Transverse colon (tissue), 4 donors: ENCODE data around the gene MYO5B. TPM values are rescaled to one million over a fixed set of nuclear protein-coding genes. Genes with fewer than 3 reads are reported as not detected.
A peak's percentile ranks its signal among the peaks of the same experiment; 100 is the strongest.

Source experiments
- DNase-seq: peaks from one replicate; pipeline ENCODE4 v3.0.0-alpha.2; 2019
- H3K27ac ChIP-seq, 4 donors: fragments of 200-600 bp; sonication (generic); 2 replicates each; pipeline ENCODE4 v1.5.1; 2016 to 2018; ENCODE audit warnings: inconsistent platforms in 4 of 4
- H3K27me3 ChIP-seq: fragments of 200-600 bp; sonication (generic); 2 replicates; pipeline ENCODE4 v1.5.1; 2017; ENCODE audit warnings: inconsistent platforms
- H3K36me3 ChIP-seq, 4 donors: fragments of 200-600 bp; sonication (generic); 2 replicates each; pipeline ENCODE4 v1.5.1; 2017 to 2019; ENCODE audit warnings: inconsistent platforms in 4 of 4
- H3K4me1 ChIP-seq, 4 donors: fragments of 200-600 bp; sonication (generic); 2 replicates each; pipeline ENCODE4 v1.5.1; 2017 to 2020; ENCODE audit warnings: inconsistent platforms in 4 of 4
- H3K4me3 ChIP-seq, 4 donors: fragments of 200-600 bp; sonication (generic); 1 replicate in 1 of 4; 2 replicates in 3 of 4; pipeline versions ENCODE4 v1.5.1 to v1.6.1; 2017 to 2019; ENCODE audit warnings: inconsistent platforms in 4 of 4
- H3K9me3 ChIP-seq, 2 donors: fragments of 200-600 bp; sonication (generic); 2 replicates each; pipeline ENCODE4 v1.5.1; 2017 to 2019; ENCODE audit warnings: inconsistent platforms in 2 of 2
- EP300 ChIP-seq: sonication (generic); formaldehyde crosslinking; IDR thresholded peaks from one replicate; pipeline ENCODE4 v1.6.1; 2017; ENCODE audit warnings: antibody characterized with exemption, low read depth
- POLR2A ChIP-seq: fragments of 450-650 bp; IDR thresholded peaks from one replicate; pipeline ENCODE4 v1.6.1; 2016; ENCODE audit warnings: antibody characterized with exemption, mild to moderate bottlenecking, moderate library complexity
- POLR2AphosphoS5 ChIP-seq, 3 donors: sonication (generic); formaldehyde crosslinking; IDR thresholded peaks; one replicate each; pipeline ENCODE4 v1.6.1; 2016; ENCODE audit warnings: antibody characterized with exemption in 3 of 3
- WGBS, 2 donors: methylation state at CpG; one replicate each; pipeline ENCODE4 v1.1.5; 2018; ENCODE audit warnings: low coverage in 1 of 2; 5-methylcytosine and 5-hydroxymethylcytosine counted together
- in situ Hi-C, 4 donors: fragments of 200-750 bp; cut with MboI; loops; one replicate each; pipeline versions ENCODE4 v1.15.0 to v1.15.1; 2017; ENCODE audit warnings: low sequenced_read_pairs in 3 of 4, low pct_ligation_motif_present in 1 of 4, low pct_unique_long_range_greater_than_20kb in 1 of 4
- intact Hi-C: fragments of 100-400 bp; cut with DNase I; formaldehyde crosslinking; loops from one replicate; pipeline ENCODE4 v1.15.1; 2023; ENCODE audit warnings: low total_unique reads
- total RNA-seq, 4 donors: library from RNA; depleted of rRNA; stranded (reverse); fragments of >200 nt; gene quantifications; one replicate each; pipeline ENCODE4 v1.1.0, GENCODE V29; 2016
- TF ChIP-seq, protein P1 (sequence below), 5 experiments: fragments of 200-600 bp in 3 of 5; fragments of 450-650 bp in 2 of 5; sonication (generic) in 3 of 5; IDR thresholded peaks; 1 replicate in 2 of 5; 2 replicates in 3 of 5; pipeline ENCODE4 v1.5.1; 2016 to 2017; ENCODE audit warnings: antibody characterized with exemption in 5 of 5, inconsistent platforms in 3 of 5, mild to moderate bottlenecking in 2 of 5, moderate library complexity in 1 of 5

The MYO5B gene
- total RNA-seq, 4 donors from 2014 or later, result 96.7 to 144 (median 114) TPM

DNA sequence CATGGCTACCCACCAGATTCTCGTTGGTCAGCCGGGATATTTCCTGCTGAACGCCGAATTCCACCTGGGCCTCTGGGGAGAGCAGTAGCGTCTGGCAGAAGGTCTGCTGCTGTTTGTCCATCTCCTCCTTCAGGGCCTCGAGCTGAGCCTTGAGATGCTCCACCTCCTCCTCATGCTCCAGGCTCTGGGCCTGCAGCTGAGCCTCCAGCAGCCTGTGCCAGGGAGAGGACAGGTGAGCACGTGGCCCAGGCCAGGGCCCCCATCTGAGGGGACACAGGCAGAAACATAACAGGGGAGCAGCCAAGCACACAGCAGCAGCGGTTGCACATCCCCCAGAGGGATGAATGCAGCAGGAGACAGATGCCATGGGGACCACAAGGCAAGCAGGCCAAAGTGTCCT lies 341.5 kb downstream of the MYO5B start:
- no peaks in the 10 kb centered on the region for H3K9me3 ChIP-seq
- in situ Hi-C loops, result loop anchor here in 2 of 4 donors (10.0 to 25.0 kb wide), 2 partner anchors 339 to 341 kb away; no protein-coding TSS in a partner anchor
- TF ChIP-seq, protein P1, sequence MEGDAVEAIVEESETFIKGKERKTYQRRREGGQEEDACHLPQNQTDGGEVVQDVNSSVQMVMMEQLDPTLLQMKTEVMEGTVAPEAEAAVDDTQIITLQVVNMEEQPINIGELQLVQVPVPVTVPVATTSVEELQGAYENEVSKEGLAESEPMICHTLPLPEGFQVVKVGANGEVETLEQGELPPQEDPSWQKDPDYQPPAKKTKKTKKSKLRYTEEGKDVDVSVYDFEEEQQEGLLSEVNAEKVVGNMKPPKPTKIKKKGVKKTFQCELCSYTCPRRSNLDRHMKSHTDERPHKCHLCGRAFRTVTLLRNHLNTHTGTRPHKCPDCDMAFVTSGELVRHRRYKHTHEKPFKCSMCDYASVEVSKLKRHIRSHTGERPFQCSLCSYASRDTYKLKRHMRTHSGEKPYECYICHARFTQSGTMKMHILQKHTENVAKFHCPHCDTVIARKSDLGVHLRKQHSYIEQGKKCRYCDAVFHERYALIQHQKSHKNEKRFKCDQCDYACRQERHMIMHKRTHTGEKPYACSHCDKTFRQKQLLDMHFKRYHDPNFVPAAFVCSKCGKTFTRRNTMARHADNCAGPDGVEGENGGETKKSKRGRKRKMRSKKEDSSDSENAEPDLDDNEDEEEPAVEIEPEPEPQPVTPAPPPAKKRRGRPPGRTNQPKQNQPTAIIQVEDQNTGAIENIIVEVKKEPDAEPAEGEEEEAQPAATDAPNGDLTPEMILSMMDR (IDR thresholded peaks at IDR 0.05), result no peak
- TF ChIP-seq EP300 (no peak), POLR2AphosphoS5 (IDR thresholded peaks at IDR 0.05) (no peak), POLR2A (no peak)
- DNase-seq, result no peak
- no peak overlapping the region for H3K27ac ChIP-seq
- intact Hi-C loops, result no loop called here
- no peaks in the 10 kb centered on the region for H3K27me3 ChIP-seq
- no peaks in the 10 kb centered on the region for H3K36me3 ChIP-seq
- peaks cover 0 to 28% (median 18%) of the 10 kb centered on the region in 4 donors for H3K4me1 ChIP-seq
- WGBS, 2 donors, result 83% methylated on average over 8 of the region's 8 CpGs; no CpG with 5 or more reads in 1 of the 2 donors
- H3K4me3 ChIP-seq, result no peak overlapping the region

DNA sequence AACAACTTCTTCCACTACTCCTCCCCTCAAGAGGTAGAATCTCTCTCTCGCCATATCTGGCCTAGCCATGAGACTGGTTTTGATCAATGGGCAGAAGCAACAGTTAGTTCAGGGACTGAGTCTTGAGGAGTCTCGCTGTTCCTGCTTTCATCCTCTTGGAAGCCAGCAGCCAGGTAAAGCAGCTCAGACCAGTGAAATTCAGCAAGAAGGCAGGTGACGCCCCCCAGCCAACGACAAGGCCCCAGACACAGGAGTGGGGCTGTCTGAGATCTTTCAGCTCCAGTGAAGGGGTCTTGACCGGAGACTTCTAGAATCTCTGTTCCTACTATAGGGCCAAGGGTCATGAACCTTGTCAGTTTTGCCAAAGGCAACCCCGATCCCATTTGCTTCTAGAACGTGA lies 341.9 kb downstream of the MYO5B start:
- Histone ChIP-seq H3K9me3 (no peaks in the 10 kb centered on the region), H3K36me3 (no peaks in the 10 kb centered on the region), H3K27ac (no peak overlapping the region), H3K4me1 (peaks cover 0 to 24% (median 15%) of the 10 kb centered on the region in 4 donors), H3K27me3 (no peaks in the 10 kb centered on the region), H3K4me3 (no peak overlapping the region)
- no peak for TF ChIP-seq POLR2AphosphoS5 (IDR thresholded peaks at IDR 0.05)
- TF ChIP-seq EP300, result no peak
- TF ChIP-seq, protein P1 (IDR thresholded peaks at IDR 0.05), result no peak
- TF ChIP-seq POLR2A, result no peak
- in situ Hi-C loops, result loop anchor here in 2 of 4 donors (10.0 to 25.0 kb wide), 2 partner anchors 338 to 341 kb away; no protein-coding TSS in a partner anchor
- intact Hi-C loops, result no loop called here
- DNase-seq, result no peak
- WGBS, 2 donors, result 81% methylated on average over 7 of the region's 7 CpGs; no CpG with 5 or more reads in 1 of the 2 donors

DNA sequence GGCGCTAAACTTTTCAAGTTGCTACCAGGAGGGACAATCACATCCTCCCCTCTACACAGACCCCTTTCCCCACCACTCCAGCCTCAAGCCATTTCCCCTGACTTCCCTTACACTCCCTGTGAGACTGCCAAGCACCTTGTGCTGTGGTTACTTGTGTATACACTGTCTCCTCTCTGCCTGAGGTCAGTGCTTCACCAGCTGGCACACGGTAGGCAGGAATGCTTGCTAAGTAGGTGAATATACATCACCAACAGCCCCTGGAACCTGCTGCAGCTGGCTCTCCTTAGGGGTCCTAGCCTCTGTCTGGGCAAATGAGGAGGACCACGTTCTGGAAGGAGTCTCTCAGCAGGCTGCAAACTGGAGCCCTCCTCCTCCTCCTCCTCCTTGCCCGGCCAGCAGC lies 343.3 kb downstream of the MYO5B start:
- 75 to 83% methylated on average over 1 to 4 of the region's 4 CpGs for WGBS, 2 donors
- no peak for DNase-seq
- H3K9me3 ChIP-seq, result no peaks in the 10 kb centered on the region
- no peaks in the 10 kb centered on the region for H3K27me3 ChIP-seq
- in situ Hi-C loops, result loop anchor here in 2 of 4 donors (10.0 to 25.0 kb wide), 2 partner anchors 337 to 339 kb away; no protein-coding TSS in a partner anchor
- H3K36me3 ChIP-seq, result no peaks in the 10 kb centered on the region
- H3K4me3 ChIP-seq, result no peak overlapping the region
- no peak overlapping the region for H3K27ac ChIP-seq
- intact Hi-C loops, result no loop called here
- H3K4me1 ChIP-seq, result peaks cover 0 to 18% (median 12%) of the 10 kb centered on the region in 4 donors
- TF ChIP-seq POLR2AphosphoS5 (IDR thresholded peaks at IDR 0.05) (no peak), EP300 (no peak)

DNA sequence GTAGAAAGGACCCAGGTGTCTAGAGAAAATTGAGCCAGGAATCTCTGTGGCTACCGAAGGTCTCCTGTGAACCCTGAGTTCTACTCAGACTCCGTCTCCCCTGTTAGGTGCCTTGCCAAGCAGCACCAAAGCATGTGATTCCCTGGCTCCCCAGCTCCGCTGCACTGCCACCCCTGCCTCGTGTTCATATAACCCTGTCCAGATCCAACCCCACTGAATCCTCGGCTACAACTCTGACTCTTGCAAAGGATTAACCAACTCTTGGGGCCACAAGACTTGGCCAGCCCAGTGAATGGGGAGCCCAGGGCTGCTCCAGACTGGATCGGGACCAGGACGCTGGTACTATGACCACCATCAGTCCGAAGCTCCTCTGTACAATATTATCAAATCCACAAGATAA lies 344.3 kb downstream of the MYO5B start:
- TF ChIP-seq, protein P1 (IDR thresholded peaks at IDR 0.05), result no peak
- TF ChIP-seq EP300 (no peak), POLR2AphosphoS5 (IDR thresholded peaks at IDR 0.05) (no peak), POLR2A (no peak)
- 92 to 100% methylated on average over 5 to 8 of the region's 8 CpGs for WGBS, 2 donors
- H3K36me3 ChIP-seq, result no peaks in the 10 kb centered on the region
- no peaks in the 10 kb centered on the region for H3K27me3 ChIP-seq
- H3K4me3 ChIP-seq, result no peak overlapping the region
- H3K27ac ChIP-seq, result peak overlapping the region; percentile 78 to 84 (median 80)
- H3K9me3 ChIP-seq, result no peaks in the 10 kb centered on the region
- in situ Hi-C loops, result loop anchor here in 2 of 4 donors (10.0 to 25.0 kb wide), 2 partner anchors 336 to 338 kb away; no protein-coding TSS in a partner anchor
- intact Hi-C loops, result no loop called here
- DNase-seq, result no peak
- peaks cover 0 to 24% (median 16%) of the 10 kb centered on the region in 4 donors for H3K4me1 ChIP-seq
